T-helper 17 cell (primary cell): ENCODE results near the gene EPX. TPM values are rescaled to one million over a fixed set of nuclear protein-coding genes. Genes with fewer than 3 reads are reported as not detected.

Experiments used
- ATAC-seq: fragments of 150-1000 bp; cut with Tn5 transposase; 2 replicates; pipeline ENCODE4 v1.10.0; 2021; ENCODE audit warnings: mild to moderate bottlenecking, moderate library complexity
- DNase-seq, 3 donors: peaks; one replicate each; pipeline versions ENCODE4 v3.0.0 to v3.0.0-alpha.2; 2020 to 2021
- H3K9me3 ChIP-seq: one replicate; pipeline ENCODE4 v1.7.0; 2013; ENCODE audit warnings: low read length, mild to moderate bottlenecking; ENCODE audit not compliant: control insufficient read depth, poor library complexity, severe bottlenecking
- H3K27ac Mint-ChIP-seq: one replicate; pipeline ENCODE4 v1.8.0; 2022; ENCODE audit warnings: mild to moderate bottlenecking, moderate library complexity, mixed read lengths
- H3K27me3 Mint-ChIP-seq: one replicate; pipeline ENCODE4 v1.8.0; 2022; ENCODE audit warnings: mixed read lengths
- H3K36me3 Mint-ChIP-seq: one replicate; pipeline ENCODE4 v1.8.0; 2022; ENCODE audit warnings: low read depth, mixed read lengths
- H3K4me1 Mint-ChIP-seq: one replicate; pipeline ENCODE4 v1.8.0; 2022; ENCODE audit warnings: mild to moderate bottlenecking, mixed read lengths
- H3K4me3 Mint-ChIP-seq: one replicate; pipeline ENCODE4 v1.8.0; 2022; ENCODE audit warnings: mild to moderate bottlenecking, moderate library complexity, mixed read lengths
- total RNA-seq, 4 donors: library from RNA in 2 of 4; stranded (reverse) in 2 of 4; gene quantifications; one replicate each; pipeline ENCODE4 v1.2.3 and lab custom pipeline; 2022 to 2026

EPX gene
- total RNA-seq, 2 donors from 2014 or later: not detected

DNA sequence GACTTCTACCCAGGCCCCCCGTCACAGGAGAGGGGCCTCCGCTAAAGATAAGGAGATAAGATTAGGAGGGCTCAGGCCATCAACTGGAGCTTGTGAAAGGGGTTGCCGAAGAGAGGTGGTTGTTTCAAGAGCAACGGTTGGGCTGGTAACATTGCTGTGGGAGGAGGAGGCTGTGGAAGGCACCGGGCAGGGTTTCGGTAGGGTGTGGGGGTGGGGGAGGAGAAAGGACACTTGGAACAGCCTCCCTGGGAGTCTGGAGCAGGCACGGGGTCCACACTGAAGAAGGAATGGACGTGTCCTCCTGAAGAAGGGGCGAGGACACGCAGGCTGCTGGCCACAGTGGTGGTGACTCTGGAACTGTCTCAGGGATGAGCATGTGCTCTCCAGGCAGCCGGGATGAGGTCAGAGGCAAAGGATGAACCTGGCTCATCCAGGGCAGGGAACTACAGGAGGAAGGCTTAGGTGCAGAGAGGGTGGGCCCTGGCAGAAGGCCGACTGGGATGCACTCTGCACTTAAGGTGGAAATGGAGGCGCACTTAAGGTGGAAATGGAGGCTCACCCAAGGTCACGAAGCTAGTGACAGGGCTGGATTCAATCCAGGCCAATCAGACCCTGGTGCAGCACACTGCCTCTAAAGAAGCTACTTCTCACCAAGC is 1.2 kb upstream of the EPX start:
- H3K9me3 ChIP-seq: no peaks in the 10 kb centered on the region
- H3K27me3 Mint-ChIP-seq: peaks cover 44% of the 10 kb centered on the region
- peak overlapping the region; percentile 37 for H3K27ac Mint-ChIP-seq
- H3K4me1 Mint-ChIP-seq: peaks cover 9% of the 10 kb centered on the region
- H3K36me3 Mint-ChIP-seq: no peaks in the 10 kb centered on the region
- ATAC-seq (no peak), DNase-seq (no peak)
- H3K4me3 Mint-ChIP-seq: no peak overlapping the region

GRCh38 chr17:58193641-58194255 is 1.2 kb downstream of the EPX start:
- Mint-ChIP-seq H3K4me1 (peaks cover 6% of the 10 kb centered on the region), H3K4me3 (no peak overlapping the region), H3K27me3 (peaks cover 54% of the 10 kb centered on the region), H3K36me3 (no peaks in the 10 kb centered on the region), H3K27ac (no peak overlapping the region)
- DNase-seq (no peak), ATAC-seq (no peak)
- H3K9me3 ChIP-seq: no peaks in the 10 kb centered on the region

DNA sequence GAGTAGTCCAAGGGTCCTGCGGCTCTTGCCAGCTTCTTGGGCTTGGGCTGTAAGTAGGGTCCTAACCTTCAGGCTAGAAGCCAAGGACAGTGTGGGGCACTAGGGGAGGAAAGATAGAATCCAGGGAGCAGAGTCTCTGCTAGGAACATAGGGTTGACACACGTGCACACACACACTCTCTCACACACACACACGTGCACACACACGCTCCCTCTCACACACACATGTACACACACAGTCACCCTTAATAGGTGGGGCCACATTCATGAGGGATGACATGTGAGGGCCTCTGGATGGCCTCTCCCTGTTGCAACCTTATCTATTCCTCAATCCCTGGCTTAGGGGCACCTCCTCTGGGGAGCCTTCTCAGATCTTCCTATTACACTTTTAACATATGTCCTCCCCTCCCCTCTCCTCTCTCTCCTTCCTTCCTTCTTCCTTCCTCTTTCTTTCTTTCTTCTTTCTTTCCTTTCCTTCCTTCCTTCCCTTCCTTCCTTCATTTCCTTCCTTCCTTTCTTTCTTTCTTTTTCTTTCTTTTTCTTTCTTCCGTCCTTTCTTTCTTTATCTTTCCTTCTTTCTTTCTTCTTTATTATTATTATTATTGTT is 3.1 kb downstream of the EPX start:
- no peak for DNase-seq
- ATAC-seq: no peak
- Mint-ChIP-seq H3K4me1 (peaks cover 9% of the 10 kb centered on the region), H3K27ac (no peak overlapping the region), H3K36me3 (no peaks in the 10 kb centered on the region), H3K4me3 (no peak overlapping the region), H3K27me3 (peaks cover 54% of the 10 kb centered on the region)
- no peaks in the 10 kb centered on the region for H3K9me3 ChIP-seq

- Mint-ChIP-seq H3K4me3 (no peak overlapping the region), H3K4me1 (peaks cover 7% of the 10 kb centered on the region), H3K36me3 (no peaks in the 10 kb centered on the region), H3K27me3 (peaks cover 49% of the 10 kb centered on the region), H3K27ac (no peak overlapping the region)
- H3K9me3 ChIP-seq: no peaks in the 10 kb centered on the region
- no peak for ATAC-seq
- no peak for DNase-seq
Observed at GRCh38 chr17:58196610-58197009, 4.1 kb downstream of the EPX start.

- H3K36me3 Mint-ChIP-seq: no peaks in the 10 kb centered on the region
- H3K27me3 Mint-ChIP-seq: peaks cover 41% of the 10 kb centered on the region
- peak in 2 of 3 donors; percentile 25 to 50 for DNase-seq
- H3K4me1 Mint-ChIP-seq: peaks cover 5% of the 10 kb centered on the region
- peak; percentile 75 for ATAC-seq
- no peaks in the 10 kb centered on the region for H3K9me3 ChIP-seq
- H3K27ac Mint-ChIP-seq: no peak overlapping the region
- H3K4me3 Mint-ChIP-seq: no peak overlapping the region
Observed at GRCh38 chr17:58200024-58200633, 7.6 kb downstream of the EPX start.

DNA sequence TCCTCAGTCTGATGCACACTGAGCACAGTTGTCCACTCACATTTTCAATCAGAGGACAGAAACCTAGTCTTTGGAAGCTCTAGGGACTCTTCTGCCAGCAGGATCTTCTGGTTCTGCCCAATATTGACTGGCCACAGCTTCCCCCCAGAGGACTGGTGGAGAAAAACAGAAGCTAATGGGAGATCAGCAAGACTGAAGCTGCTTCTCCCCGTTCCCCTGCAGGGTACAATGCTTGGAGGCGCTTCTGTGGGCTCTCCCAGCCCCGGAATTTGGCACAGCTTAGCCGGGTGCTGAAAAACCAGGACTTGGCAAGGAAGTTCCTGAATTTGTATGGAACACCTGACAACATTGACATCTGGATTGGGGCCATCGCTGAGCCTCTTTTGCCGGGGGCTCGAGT is 10.3 kb downstream of the EPX start:
- Mint-ChIP-seq H3K4me1 (peaks cover 6% of the 10 kb centered on the region), H3K36me3 (no peaks in the 10 kb centered on the region), H3K27ac (peak overlapping the region; percentile 21), H3K4me3 (no peak overlapping the region), H3K27me3 (peaks cover 22% of the 10 kb centered on the region)
- no peak for ATAC-seq
- DNase-seq: no peak
- no peaks in the 10 kb centered on the region for H3K9me3 ChIP-seq

DNA sequence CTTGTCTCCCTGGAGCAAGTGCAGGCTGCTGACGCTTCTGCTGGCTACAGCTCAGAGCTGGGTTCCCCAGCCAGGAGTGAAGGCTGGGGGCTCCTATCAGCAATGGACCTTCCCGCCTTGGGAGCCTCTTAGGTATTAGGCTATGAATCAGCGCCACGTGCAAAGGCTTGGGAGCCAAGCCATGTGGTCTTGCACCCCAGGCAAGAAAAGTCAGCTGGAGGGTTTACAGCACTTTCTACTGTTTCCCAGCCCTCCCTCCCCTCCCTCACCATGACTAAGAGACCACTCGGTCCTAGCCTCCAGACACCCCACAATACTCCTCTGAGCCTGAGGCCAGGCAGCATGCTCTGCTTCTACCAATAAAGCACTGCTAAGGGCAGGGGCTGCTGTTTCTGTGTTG is 12.3 kb downstream of the EPX start:
- Mint-ChIP-seq H3K27ac (peak overlapping the region; percentile 43), H3K4me3 (no peak overlapping the region), H3K36me3 (peaks cover 7% of the 10 kb centered on the region), H3K4me1 (peaks cover 12% of the 10 kb centered on the region), H3K27me3 (peaks cover 3% of the 10 kb centered on the region)
- DNase-seq (no peak), ATAC-seq (no peak)
- no peaks in the 10 kb centered on the region for H3K9me3 ChIP-seq

DNA sequence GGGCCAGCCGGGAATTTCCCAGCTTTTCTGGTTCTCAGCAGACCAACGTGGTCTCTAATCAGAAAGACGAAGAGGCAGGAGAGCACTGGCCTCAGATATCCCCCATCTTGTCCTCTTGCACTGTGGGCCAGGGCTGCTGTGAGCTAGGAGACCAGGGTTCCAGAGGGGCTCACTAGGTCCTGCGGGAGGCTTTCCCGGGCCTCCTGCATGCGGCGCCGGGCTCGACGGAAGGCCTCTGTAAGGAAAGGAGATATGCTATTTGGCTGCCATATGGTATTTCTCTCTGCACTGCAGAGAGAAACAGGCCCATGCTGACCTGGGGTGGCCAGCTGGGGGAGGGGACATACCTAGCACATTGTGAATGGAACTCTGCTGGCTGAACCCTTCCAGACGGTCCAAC is 13.4 kb downstream of the EPX start:
- peaks cover 12% of the 10 kb centered on the region for H3K36me3 Mint-ChIP-seq

DNA sequence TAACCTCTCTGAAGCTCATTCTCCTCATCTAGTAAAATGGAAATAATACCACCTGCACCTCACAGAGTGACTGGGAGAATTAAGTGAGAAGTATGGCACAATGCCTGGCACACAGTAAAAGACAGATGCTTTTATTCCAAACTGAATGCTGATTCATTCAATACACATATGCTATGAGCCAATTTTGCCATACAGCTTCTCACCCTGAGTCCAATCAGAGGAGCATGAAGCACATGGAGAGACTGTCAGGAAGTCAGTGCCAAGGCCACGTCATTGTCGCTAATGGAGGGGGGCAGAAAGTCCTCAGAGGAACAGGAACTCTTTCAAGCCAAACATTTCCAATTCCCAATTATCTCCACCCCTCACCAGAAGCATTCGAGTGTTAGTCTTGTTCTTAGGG is 14.9 kb downstream of the EPX start:
- H3K9me3 ChIP-seq: no peaks in the 10 kb centered on the region
- ATAC-seq: no peak
- Mint-ChIP-seq H3K4me1 (peaks cover 13% of the 10 kb centered on the region), H3K36me3 (peaks cover 14% of the 10 kb centered on the region), H3K27ac (no peak overlapping the region), H3K27me3 (no peaks in the 10 kb centered on the region), H3K4me3 (no peak overlapping the region)
- no peak for DNase-seq

More for the DNA sequence above, 13.4 kb downstream of the EPX start:
- DNase-seq: no peak
- peaks cover 13% of the 10 kb centered on the region for H3K4me1 Mint-ChIP-seq
- no peak overlapping the region for H3K27ac Mint-ChIP-seq
- no peak overlapping the region for H3K4me3 Mint-ChIP-seq
- no peaks in the 10 kb centered on the region for H3K27me3 Mint-ChIP-seq
- H3K9me3 ChIP-seq: no peaks in the 10 kb centered on the region
- ATAC-seq: no peak

- H3K27me3 Mint-ChIP-seq: no peaks in the 10 kb centered on the region
- H3K4me3 Mint-ChIP-seq: no peak overlapping the region
- H3K9me3 ChIP-seq: no peaks in the 10 kb centered on the region
- peaks cover 14% of the 10 kb centered on the region for H3K36me3 Mint-ChIP-seq
- ATAC-seq: no peak
- H3K4me1 Mint-ChIP-seq: peaks cover 13% of the 10 kb centered on the region
- no peak for DNase-seq
- no peak overlapping the region for H3K27ac Mint-ChIP-seq
Observed at GRCh38 chr17:58208344-58208743, 15.8 kb downstream of the EPX start.

DNA sequence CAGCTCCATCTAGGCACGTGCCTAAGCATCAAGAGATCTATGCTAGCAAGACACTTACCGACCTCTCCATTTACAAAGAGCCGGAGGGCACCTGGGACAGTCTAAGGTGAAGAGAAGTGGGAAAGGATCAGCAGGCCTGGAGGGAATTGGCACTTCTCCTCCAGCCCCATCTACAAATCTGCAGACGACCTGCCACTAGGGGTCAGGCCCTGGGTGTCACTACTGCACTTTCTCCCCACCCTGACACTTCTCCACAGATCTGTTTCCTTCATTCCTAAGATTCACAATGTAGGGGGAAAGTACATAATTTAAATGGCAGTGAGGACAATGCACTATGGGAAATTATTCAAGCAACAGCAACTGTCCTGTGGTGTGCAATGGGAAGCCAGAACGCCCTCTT is 18.4 kb downstream of the EPX start:
- Mint-ChIP-seq H3K36me3 (peaks cover 18% of the 10 kb centered on the region), H3K4me1 (peaks cover 13% of the 10 kb centered on the region), H3K27ac (no peak overlapping the region), H3K4me3 (no peak overlapping the region), H3K27me3 (no peaks in the 10 kb centered on the region)
- DNase-seq: no peak
- ATAC-seq: no peak
- no peaks in the 10 kb centered on the region for H3K9me3 ChIP-seq

DNA sequence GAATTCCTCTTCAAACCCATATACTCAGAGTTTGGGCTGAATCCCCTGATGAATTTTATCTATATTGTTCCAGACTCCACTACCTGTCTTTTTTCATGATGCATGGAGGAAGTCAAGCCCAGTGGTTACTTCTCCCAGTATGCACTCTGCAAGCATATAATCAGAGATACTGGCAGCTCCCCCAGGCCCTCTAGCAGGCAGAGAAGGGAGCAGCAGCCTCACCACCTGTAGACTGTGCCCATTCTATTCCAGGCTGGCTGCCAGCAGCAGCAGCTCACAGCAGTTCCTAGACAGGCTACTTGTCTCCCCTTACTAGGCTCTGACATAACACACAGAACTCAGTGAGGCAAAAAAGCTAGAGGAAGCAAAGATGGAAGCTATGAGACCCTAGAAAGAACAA is 23.2 kb downstream of the EPX start:
- Mint-ChIP-seq H3K4me3 (no peak overlapping the region), H3K36me3 (peaks cover 6% of the 10 kb centered on the region), H3K27ac (no peak overlapping the region)

GRCh38 chr17:58217766-58218165 is 25.2 kb downstream of the EPX start:
- no peaks in the 10 kb centered on the region for H3K9me3 ChIP-seq
- DNase-seq: no peak
- H3K27ac Mint-ChIP-seq: peak overlapping the region; percentile 99
- H3K27me3 Mint-ChIP-seq: no peaks in the 10 kb centered on the region
- no peak for ATAC-seq
- peaks cover 3% of the 10 kb centered on the region for H3K36me3 Mint-ChIP-seq
- peak overlapping the region; percentile 47 for H3K4me3 Mint-ChIP-seq
- peaks cover 20% of the 10 kb centered on the region for H3K4me1 Mint-ChIP-seq

More for the DNA sequence above, 23.2 kb downstream of the EPX start:
- H3K27me3 Mint-ChIP-seq: no peaks in the 10 kb centered on the region
- no peaks in the 10 kb centered on the region for H3K9me3 ChIP-seq
- H3K4me1 Mint-ChIP-seq: peaks cover 14% of the 10 kb centered on the region
- DNase-seq (no peak), ATAC-seq (no peak)
